ENCODE data around the gene CYB5D1.

The CYB5D1 gene

DNA sequence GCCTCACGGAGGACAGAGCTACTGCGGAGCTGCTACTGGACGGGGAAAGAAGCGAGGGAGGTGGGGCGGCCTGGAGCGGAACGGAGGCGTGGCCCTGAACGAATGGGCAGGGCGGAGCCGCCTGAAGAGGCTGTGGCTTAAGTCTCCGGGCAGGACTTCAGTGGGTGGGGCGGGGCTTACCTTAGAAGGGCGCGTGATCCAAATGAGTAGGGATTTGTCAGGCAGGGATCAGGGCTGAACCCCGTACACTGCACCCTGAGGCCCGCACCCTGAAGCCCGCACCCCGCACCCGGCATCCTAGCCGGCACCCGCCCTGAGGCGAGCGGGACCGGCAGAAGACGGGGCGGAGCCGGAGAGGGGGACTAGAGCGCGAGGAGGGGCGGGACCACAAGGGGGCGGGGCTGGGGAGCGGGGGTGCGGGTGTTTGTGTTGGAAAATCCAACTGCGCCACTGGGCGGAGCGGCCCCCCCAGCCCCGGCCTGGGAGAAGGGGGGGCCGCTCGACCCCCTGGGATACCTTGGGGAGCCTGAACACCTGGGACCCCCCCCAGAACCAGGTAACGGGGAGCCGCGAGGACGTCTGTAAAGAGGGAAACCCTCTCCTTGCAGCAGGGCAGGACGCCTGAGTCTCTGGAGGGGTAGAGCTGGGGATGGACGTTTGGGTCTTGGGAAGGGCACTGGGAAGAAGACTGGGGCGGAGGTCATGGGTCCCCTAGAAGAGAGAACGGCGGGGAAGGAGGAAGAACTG lies 23.8 kb upstream of the CYB5D1 start, which contains the start of gene KDM6B:
Gene KDM6B (plus strand): TSS at position 423 of the 747 bp plus-strand sequence. CDS start 11,338 bp downstream, outside the sequence.
- DNase-seq (ENCODE audit: low read depth, low spot score), result no peak

DNA sequence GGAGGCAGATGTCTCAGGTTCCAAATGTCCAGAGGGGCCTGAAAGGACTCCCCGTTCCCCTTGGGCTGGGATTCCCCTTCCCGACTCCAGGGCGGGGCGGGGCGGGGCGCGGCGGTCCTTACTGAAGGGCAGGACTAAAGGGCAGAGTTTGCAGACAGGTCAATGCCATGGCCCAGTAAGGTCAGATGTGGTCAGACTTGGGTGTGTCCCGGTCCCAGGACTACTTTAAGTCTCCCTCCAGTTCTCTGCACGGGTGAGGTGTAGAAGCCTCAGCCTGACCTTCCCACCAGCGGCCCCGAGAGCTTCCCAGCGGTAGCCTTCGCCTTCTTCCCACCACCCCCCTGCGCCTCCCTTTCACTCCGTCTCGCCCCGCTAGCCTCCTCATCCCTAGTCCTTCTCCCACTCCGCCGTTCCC lies 23.3 kb upstream of the CYB5D1 start:
- no peak for DNase-seq (ENCODE audit: low read depth, low spot score)

DNA sequence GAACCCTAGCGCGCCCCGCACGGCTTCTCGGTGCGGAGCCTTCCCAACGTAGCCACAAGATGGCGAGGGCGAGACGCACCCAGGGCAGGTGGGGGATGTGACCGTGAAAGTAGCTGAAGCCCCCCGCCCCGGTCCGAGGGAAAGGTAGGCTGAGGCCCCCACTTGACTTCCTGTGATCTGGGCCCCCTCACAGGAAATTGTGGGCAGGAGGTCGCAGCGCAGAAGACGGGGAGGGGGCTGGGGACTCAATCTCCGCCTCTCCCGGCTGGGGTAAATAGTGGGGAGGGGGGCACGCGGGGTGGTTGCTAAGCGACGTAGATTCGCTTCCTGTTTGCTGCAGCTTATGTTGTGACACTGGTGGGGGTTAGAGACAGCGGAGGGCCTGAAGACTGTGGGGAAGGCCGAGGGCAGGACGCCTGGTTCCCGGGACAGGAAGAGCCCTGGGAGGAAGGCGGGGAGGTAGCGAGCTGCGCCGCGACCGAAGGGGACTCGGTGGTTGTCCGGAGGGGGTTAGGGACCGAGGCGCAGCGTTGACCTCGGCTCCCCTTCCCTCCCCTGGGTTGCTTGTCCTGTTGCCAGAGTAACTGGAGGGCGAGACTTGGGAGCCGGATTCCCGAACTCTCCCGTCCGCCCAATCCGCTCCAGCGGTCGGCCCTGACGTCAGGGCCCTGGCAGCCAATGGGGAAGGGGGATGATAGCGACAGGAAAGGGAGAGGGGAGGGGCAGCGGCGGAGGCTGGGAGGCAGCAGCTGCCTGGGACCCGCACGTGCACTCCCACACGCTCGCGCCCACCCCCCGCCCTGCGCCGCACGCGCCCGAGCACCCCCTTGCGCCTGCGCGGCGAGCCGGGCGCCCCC lies 22.6 kb upstream of the CYB5D1 start:
- DNase-seq (ENCODE audit: low read depth, low spot score), result peak; percentile 93

DNA sequence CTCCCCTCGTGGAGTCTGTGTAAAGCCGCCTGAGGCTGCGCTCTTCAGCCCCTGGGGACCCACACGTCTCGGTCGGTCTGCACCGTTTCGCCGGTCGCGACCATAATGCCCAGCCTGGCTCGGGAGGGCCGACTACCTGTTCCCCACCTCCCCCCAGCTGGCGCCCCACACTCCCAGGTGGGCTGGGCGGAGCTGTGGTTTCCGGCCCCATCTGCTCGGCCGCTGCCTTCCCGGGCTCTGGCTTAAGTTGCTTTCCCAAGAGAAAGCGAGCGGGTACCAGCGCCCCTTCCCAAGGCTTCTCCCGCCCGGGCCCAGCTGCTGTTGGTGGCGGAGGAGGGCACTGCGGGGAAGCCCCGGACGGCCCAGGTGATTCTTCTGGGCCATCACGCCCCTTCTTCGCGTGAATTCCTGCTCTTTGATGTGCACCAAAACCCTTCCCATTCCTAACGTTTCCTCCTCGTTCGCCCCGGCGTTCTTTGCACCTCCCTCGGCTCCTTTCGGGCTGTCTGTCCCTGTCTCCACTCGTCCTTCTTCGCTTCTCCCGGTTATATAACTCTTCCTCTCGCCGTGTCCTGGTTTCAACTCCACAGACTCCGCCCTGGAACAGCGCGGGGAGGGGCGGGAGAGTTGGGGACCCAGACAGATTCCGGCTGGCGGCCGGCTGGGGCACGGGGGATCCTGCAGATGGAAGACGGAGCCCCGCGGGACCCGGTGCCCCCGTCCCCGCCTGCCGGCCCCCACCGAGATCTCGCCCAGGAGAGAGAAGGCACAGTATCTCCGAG lies 21.8 kb upstream of the CYB5D1 start:
- DNase-seq (ENCODE audit: low read depth, low spot score), result no peak

DNA sequence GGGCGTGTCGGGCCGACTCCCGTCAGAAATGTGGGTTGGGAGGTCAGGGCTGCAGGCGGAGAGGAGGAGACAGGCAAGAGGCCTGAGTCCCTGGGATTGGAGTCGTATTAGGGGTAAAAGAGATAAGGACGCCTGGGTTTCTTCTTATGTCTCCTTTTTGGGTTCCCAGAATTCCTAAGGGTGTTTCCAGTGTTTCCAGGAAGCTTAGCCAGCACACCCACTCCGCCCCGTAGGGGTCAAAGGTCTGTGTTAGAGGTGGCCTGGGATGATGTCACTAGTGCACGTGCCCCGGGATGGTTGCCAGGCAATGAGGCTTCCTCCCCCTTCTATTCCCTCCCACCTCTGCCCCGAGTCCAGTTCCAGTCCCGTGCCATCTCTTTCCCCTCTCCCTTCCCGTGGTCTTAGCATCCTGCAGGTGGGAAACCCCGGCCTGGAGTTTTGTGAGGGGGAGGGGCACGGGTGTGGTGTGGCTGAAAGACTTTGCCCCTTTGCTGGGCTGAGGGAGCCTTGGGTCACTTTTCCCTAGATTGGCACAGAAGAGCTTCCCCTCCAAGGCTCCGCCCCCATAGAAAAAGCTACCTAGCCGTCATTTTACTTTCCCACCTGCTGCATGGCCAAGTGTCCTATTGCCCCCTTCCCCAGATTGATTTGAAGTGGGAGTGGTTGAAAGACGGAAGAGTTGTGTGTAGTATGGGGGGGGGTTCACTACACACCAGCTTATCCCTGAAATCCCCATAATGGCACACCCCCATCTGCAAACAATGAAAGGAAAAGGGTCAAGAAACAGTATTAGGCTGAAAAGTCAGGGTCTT lies 21.0 kb upstream of the CYB5D1 start:
- peak; percentile 95 for DNase-seq (ENCODE audit: low read depth, low spot score)

DNA sequence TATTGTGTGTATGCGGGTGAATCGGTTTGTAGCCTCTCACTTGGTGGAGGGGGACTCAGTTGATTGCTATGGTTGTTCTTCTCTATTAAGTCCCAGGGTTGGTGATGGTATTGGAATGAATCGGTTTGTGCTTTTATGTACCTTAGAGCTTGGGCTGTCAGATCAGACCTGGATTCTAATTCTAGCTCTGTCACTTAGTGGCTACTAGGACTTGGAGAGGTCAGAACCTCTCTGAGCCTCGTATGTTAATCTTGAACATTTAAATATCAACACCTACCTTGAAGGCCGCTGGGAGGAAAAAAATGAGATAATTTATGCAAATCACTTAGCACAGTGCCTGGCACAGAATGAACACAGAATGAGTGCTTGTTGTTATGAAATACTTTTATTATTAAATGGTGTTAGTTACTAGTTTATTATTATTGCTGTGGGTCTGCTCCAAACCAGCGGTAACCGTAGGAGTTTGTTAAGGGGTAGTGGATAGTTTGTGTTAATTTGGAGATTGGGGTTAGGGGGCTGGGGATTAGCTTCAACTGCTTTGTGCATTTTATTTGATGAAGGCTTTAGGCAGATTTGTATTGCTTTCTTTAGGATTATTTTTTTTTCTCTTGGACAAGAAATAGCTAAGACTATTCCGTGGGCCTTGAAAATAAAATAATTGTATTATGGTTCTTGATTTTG lies 20.3 kb upstream of the CYB5D1 start:
- DNase-seq (ENCODE audit: low read depth, low spot score), result no peak

DNA sequence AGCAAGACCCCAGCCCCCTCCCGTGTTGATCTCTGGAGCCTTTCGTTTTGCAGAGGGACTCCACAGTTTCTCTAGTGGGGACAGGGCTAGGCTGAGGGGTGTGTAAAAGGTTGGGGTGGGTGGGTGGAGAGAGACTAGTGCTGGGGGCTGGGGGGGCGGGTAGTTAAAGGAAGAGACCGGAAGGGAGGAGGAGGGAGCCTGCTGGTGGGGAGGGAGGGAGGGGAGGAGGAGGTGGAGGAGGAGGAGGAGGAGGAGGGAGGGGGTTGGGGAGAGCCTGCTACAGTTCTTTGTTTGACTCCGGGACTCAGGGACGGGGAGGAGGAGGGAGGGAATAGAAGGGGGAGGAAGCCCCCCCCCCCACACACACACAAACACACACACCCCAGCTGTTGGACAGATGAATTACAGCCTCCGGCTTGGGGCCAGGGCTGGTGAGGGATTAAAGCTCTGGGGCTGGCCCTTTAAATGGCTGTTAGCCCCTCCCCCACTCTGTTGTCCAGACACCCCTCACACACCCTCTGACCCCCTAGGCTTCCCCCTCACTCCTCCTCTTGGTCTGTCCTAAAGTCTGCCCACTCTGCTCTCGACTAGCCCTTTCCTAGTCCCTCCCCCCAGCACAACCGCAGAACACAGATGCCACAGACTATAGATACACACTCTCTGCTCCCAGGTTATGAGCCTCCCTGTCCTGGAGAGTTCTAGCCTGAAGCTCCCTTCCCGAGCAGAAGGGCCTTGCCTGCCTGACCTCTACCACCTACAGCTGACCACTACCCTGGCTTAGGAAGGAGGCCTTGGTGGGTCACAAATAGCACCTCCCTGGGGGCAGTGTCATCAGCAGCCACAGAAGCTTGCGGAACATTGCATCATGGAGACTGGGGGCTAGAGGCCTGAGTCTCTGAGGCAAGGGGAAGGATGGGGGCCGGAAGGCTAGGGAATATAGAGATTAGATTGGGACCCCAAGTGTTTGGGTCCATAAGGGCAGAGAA lies 19.4 kb upstream of the CYB5D1 start:
- no peak for DNase-seq (ENCODE audit: low read depth, low spot score)

DNA sequence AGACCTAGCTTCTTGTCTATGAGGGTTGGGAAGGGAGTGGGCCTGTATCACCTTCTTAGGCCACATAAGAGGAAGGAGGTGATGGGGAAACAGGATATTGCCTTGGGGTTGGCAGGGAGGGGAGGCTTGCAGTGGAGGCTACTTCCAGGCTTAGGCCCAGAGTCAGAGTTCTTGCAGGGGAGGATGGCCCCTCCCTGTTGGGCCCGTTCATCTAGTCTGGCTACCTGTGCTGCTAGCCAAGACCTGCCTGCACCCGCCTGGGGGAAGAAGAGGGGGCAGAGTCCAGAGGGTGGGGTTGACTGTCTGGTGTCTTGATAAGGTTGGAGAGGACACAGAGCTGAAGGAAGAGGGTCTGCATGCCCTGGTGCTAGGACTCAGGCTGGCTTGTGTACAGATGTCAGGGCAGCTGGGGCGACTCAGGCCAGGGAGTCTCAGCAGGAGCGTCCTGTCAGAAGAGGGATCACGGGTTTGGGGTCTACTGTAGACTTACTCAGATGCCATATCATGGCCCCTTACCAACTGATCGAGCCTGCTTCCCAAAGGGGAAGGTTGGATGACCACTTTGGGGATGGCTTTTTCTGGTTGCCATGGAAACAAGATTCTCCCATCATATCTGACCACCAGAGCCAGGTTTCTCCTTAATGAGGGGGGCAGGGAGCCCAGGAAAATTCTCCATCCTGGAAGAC lies 18.5 kb upstream of the CYB5D1 start:
- DNase-seq (ENCODE audit: low read depth, low spot score), result no peak

DNA sequence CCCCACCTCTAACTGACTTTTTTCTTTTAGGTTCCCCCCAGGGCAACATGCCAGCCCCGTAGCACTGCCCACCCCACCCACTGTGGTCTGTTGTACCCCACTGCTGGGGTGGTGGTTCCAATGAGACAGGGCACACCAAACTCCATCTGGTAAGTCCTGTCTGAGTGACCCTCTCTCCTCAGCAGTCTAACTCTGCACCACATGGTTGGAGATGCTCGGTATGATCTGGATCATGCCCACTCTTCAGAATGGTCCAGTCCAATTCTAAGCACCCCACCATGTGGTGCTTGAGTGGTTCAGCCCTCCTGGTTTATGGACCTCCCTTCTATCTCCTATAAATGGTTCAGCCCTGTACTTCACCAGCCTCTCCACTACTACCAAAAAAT lies 17.9 kb upstream of the CYB5D1 start:
- DNase-seq (ENCODE audit: low read depth, low spot score), result no peak

DNA sequence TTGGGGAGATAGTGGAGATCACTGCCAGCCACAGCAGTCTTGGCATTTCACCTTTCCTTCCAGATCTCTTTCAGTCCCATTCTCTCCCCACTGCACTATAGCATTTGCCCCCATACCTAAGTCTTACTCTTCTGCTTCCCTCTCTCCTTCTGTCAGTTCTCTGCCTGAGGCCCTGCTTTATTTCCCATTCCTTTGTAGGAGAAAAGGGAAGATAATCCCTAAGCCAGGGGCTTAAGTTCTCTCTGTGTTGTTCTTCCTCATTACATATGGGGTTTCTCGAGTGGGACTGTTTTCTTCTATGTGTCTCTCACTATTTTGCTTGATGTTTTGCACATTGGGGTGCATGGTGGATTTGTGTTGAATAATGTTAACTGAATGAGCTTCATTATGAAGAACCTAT lies 17.4 kb upstream of the CYB5D1 start:
- DNase-seq (ENCODE audit: low read depth, low spot score), result no peak

DNA sequence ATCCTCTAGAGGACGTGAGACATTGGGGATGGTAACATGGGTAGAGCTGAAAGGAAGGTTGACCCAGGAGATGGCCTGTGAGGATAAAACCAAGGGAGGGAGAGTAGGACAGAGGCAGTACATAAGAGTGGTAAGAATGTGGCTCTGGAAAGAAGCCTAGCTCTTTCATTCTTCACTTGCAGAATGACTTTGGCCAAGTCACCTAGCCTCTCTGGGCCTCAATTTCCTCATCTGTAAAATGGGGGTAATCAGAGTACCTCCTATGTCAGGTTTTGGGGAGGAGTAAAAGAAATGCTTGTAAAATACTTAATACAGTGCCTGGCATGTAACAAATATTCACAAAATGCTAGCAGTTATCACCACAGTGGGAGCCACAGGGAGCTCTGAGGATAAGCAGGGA lies 16.9 kb upstream of the CYB5D1 start:
- DNase-seq (ENCODE audit: low read depth, low spot score), result no peak

DNA sequence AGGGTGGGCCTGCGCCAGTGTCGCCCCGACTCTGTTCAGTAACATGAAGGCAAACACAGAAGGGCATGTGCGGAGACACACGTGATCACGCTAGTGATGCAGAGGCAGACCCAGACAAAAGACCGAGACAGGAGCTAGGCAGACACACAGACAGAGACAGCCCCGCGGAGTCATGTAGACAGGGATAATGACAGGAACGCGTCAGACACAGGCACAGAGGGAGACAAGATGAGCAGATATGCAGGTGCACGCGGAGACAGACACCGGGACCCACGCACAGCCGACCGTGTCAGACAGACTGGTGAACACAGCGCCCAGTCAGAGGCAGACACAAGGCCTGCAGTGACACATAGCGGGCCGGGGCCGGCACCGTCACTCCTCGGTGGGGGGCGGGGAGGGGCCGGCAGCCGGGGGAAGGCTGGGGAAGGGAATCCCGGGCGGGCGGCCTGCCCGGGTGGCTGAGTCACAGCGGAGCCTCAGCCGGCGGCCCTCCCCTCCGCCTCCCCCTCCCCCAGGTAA lies 16.3 kb upstream of the CYB5D1 start:
- no peak for DNase-seq (ENCODE audit: low read depth, low spot score)

DNA sequence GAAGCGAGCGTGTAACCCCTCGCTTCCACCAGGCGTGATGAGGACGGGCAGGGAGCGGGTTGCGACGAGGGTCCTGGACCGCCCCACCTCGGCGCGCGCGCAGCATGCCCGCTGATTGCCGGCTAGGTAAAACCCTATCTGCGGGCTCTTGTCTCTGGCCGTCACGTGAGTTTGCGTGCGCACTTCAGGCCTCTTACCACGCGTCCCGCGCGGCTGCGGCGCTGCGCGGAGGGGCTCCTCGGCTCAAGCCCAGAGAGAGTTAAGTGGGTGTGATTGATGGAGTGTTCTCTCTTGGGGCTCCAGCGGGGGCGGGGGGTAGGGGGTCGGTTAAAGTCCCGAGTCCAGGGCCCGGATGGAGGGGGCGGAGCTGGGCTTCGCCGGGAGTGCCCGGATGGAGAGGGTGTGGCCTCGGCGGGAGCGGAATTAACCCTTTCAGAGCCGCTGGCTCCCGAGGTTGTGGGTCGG lies 15.9 kb upstream of the CYB5D1 start:
- DNase-seq (ENCODE audit: low read depth, low spot score), result no peak

DNA sequence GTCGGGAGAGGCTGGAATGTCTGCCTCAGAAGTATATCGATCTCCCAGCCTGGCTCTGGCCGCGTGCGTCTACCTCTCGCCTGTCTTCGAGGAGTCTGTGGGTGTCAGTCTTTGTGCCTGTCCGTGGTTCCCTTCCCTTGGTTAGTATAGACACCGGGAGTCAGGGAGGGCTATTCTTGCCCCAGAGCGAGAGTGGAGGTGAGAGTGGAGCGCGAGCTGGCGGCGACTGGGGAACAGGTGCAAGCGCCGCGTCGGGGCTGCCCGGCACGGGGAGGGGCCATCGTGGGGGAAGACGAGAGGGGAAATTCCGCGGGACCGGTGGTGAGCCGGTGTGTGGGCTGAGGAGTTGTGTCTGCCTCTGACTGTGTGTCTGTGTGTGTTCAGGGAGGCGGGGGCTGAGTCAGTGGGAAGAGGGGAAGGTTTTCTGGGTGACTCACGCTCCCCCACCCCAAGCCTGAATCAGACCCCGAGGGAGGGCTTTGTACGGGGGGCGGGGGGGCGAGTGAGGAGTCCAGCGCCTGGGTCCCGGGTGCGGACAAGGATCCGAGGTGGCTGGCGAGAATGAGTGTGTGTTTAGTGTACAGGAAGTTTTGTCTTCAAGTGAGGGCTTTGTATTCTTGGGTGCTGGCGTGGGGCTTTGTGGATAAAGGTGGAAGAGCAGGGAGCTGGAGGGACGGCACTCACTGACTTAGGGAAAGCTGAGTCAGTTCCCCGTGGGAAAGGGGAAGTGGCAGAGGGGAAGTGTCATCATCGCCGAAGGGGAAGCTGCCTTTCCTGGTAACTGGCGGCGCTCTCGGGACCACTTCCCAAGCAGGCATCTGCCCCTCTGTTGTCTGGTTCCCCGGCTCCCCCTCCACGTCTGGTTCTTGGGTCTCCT lies 15.2 kb upstream of the CYB5D1 start:
- DNase-seq (ENCODE audit: low read depth, low spot score), result no peak

DNA sequence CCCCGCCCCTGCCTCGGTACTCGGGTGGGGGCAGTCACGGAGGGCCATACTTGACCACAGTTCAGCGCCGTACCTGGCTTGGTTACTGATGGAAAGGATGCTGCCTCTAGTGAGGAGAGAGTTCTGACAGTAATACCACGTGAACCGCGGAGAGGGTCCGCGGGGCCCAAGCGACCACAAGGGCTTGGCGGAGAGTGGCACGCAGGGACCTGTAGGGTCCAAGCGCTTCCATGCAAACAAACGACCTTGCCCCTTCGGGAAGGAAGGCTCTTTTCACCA lies 14.6 kb upstream of the CYB5D1 start:
- no peak for DNase-seq (ENCODE audit: low read depth, low spot score)

DNA sequence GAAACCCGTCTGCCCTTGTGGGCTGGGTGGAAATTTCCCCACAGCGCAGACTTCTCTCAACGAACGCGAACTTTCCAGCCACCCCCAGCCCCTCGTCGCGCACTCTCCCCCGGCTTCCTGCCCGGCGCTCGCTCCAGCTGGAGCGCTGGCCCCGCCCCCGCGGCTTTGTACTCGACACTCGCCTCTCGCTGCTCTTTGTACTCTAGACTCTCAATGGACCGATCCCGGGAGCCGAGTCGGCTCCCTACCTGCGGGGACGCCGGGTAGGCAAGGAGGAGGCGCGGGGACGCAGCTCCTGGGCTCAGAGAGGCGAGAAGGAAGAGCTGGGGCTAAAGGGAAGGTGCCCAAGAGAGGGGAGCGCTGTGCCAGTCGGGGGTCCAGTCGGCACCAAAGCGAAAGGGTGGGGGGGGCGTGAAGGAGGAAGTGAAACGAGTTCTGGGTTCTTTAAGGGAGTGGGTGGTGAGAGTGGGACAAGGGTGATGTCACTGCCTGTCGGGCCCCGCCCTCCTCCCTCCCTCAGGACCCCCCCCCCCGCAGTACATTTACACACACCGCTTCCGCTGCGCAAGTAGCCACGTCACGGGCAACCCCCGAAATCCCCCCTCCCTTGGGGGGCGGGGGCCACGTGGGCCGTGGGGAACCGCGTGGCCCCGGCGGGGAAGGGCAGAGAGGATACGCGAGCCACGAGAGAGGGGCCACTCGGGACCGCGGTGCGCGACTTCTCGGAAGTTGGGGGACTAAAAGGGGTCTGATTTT lies 14.1 kb upstream of the CYB5D1 start:
- DNase-seq (ENCODE audit: low read depth, low spot score), result no peak
